GM18873 (cell line): Measurements from ENCODE around the gene RIMS3.

Experiments
- ATAC-seq: cut with Tn5 transposase; IDR thresholded peaks from one replicate; pipeline ENCODE4 v1.9.1; 2021; ENCODE audit warnings: mild to moderate bottlenecking, moderate library complexity, moderate number of reproducible peaks; ENCODE audit not compliant: unreplicated experiment, low FRiP score

RIMS3 gene

DNA sequence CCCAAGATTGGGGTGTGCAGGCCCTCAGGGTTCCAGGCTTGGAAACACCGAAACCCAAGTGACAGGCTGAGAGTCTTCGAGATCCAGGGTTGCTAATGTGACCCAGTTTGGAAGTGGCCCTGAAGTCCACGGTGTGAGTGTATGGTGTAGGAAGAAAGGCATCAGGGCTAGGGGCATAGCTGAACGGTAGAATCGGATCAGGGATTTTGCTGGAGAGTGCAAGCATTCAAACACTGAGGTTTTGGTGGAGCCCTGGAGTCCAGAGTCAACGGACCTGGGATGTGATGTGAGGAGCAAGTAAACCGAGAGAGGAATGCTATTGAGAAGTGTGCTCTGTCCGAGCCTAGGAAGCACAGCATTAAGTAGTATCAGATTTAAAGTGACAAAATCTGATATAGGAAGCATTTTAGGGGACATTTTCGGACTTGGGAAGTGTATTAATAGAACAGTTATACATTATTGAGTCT, 27.0 kb upstream of the RIMS3 start:
- no peak for ATAC-seq

DNA sequence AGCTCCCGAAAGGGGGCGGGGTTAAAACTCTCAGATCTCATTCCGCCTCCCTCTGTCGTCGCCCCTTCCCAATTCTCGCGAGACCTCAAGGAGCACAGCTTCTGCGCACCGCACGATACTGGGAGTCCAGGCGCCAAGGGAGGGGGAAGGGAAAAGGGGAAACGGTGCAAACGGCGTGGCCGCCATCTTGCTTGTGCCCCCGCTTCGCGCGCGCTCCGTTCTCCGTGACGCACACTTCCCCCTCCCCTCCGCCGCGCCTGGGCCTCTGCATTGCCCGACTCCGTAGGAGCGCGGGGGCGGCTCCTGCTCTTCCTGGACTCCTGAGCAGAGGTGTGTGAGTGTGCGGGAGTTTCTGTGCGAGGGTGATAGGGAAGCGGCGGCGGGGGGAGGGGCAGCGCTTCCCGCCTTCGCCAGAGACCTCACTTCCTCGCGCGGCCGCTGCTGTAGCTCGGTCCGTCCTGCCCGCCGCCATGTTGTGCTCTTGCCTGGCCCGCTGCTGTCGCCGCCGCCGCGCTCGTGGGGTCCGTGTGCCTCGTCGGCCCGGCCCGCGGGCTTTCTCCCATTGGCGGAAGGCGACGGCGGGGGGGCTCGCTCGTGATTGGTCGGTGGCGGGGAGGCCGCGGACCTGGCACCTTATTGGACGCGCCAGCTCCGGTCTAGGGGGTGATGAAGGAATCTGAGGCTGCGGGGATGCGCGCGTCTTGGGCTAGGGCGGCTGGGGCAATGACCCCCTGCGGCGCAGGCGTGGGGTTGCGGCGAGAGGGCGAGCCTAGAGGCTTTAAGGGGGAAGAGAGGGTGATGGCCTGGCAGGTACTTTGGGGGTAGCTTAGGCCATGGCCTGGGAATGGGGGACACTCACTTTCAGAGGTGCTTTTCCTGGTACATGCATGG, 26.3 kb upstream of the RIMS3 start, which contains the start of gene NFYC:
Gene NFYC, plus strand, starts transcription at position 167 of the 891 bp plus-strand sequence. CDS start 47,140 bp downstream, outside the sequence.
- ATAC-seq = peak; percentile 71

DNA sequence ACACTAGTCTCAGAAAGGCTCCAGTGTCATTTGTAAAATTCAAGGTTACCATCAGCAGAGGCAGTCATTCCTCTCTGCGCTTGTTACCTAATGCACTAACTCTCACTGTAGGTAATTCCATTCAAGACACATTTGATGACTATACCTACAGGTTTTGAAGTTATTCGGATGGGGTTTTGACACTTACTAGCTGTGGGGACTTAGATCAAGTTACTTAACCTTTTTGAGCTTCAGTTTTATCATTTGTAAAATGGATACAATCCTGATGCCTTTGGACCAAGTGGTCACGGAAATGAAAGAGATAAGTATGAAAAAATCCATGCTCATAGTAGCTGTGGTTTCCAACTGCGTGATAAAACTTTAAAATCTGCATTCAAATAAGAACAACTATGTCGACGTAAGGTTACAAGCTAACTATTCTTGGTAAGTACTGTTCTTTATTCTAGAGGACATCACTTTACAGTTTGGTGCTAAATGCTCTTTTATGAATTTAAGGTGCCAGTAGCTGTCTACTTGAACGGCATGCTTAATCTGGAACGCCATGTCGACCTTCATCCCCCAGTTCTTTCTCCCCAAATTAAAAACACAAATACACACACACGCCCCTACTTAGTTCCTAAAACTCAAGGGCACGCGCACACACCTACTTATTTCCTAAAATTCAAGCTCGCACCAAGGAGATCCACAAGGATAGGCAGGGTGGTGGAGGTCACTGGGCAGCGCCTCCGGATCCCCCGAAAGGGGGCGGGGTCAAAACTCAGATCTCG, 25.5 kb upstream of the RIMS3 start:
- ATAC-seq = no peak

DNA sequence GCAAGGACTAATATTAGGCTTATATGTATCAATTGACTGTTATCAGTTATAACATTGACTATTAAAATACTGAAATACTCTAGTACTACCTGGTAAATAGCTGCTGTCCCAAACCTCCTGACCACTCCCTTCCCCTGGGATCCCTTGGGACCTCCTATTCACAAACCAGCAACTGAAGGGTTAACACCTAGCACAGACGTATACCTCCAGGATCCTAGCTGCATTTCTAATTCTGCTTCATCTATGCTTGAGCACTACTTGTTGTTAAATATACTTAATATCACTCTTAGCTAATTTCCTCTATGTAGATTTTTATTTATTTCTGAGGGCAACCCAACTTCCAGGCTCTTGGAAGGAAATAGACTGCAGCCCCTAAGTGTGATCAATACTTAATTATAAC, 24.3 kb upstream of the RIMS3 start:
- no peak for ATAC-seq

GRCh38 chr1:40687661-40688060, 22.2 kb upstream of the RIMS3 start:
- no peak for ATAC-seq

DNA sequence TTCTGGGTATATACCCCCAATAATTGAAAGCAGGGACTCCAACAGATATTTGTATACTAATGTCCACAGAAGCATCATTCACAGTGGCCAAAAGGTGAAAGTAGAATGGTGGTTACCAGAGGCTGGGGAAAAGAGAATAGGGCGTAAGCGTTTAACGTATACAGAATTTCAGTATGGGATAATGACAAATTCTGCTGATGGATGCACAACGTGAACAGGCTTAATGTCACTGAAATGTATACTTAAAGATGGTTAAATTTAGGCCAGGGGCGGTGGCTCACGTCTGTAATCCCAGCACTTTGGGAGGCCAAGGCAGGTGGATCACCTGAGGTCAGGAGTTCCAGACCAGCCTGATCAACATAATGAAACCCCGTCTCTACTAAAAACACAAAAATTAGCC, 21.6 kb upstream of the RIMS3 start:
- no peak for ATAC-seq

- ATAC-seq = no peak
Measured at GRCh38 chr1:40684669-40685068, 19.2 kb upstream of the RIMS3 start.

DNA sequence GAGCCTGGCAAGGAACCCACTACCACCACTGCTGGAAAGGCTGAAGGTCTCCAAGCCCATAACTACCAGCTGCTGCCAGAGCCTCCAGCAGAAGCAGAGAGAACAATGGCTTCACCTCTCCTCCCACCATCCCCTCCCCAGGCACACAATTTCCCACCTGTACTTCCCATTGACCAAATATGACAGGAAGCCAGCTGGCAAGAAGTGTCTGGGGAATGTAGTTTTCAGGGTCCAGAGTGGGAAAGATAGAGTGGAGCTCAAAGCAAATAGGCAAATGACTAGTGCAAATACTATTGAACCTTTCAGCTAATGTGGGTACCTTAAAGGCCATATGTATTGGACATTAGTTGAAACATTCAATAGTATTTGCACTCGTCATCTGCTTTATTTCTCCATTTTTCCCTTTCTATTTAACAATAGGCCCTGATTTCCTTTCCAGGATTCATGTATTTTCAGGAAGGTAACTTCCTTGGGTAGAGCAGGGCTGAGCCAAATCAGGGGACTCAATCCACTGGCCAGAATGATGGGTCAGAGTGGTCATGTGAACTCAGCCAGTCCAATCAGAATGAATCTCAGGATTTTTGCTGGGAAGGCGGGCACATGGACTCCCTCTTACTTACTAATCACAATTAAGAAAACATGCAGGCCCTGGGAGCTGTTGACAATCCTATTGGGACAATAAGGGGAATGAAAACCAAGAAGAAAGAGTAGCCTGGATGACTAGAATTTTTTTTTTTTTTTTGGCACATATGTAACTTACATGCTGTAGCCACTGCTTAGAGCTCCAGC, 13.9 kb upstream of the RIMS3 start:
- ATAC-seq = no peak

GRCh38 chr1:40676501-40676900, 11.0 kb upstream of the RIMS3 start:
- no peak for ATAC-seq

- ATAC-seq = no peak
Measured at GRCh38 chr1:40673452-40673851, 8.0 kb upstream of the RIMS3 start.

DNA sequence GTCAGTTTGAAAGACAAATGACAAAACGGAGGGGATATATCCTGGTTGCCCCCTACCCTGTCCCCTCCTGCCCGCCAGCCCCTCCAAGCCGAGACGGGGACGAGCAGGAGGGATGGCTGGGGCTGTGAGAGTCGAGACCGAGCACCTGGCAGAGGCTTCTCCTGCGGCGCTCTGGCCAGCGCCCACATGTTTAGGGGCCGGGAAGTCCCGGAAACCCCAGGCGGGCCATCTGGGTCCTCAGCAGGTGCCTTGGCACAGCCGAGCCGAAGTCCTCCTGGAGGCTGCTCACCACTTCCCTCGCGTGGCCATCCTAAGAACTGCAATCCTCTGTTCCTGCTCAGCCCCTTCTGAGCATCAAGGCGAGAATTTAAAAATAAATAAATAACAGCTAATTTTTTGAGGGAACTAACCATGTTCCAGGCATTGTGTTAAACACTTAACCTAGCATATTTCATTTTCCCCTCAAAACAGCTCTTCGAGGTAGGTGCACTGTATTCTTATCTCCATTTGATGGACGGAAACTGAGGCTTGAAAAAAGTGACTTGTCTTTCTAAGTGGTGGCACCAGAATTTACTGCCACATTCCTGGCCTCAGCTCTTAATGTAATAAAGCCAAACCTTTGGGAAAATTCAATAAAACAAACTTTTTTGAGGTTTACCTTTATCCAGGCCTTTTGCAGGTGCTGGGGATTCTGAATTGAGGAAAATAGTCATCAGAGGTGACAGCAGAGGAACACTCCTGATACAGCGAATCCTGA, 3.5 kb upstream of the RIMS3 start:
- no peak for ATAC-seq

GRCh38 chr1:40664791-40665190, 691 bp downstream of the RIMS3 start:
- no peak for ATAC-seq

- no peak for ATAC-seq
Measured at GRCh38 chr1:40664167-40664537, 1.3 kb downstream of the RIMS3 start.

DNA sequence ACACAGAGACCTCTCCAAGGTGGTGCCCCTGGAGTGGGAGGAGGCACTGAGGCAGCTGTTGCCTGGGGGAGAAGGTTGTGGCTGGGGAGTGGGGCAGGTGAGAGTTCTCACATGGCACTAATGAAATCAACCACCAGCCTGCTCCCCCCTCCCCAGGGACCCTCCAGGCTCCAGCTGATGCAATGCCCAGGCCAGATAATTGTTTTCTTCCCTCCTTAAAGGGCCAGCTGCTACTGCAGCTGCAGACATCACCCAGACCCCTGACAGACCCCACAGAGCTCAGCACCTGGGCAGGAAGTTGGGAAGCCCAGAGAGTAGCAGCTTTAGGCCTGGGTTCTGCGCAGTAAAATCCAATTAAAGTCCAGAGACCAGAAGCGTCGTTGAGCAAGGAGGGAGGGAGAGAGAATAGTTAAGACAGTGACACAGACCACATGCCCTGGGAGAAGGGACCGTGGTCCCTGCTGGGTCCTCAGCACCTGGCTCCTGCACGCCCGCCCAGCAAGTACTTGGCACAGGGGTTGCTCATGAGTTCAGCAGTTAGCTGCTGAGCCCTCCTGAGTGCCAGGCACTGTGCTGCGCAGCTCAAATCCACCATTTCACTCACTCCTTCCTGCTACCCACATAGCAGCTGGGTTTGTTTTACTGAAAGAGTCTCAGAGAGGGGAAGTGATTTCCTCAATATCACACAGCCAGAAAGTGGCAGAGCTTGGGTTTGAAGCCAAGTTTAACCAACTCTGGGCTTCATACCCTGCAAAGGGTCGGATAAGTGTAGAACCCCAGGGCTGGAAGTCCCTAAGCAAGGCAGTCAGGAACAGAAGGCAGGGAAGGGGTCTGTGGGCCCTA, 1.9 kb downstream of the RIMS3 start:
- ATAC-seq = no peak

DNA sequence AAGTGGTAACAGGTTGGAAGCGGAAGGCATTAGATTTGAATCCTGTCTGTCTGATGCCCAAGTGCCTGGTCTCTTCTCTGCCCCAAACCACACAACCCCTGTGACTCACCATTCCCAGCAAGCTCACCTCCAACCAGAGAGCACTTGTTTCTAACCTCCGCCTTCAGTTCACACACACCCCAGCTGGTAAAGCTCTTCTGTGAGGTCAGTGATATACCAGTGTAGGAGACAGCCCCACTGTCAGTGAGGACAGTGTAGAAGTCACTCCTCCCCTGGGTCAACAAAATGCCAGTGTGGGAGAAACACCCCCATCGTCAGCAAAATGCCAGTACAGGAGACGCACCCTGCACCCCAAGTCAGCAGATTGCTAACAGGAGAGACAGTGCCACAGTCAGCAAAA, 2.6 kb downstream of the RIMS3 start:
- no peak for ATAC-seq

GRCh38 chr1:40662151-40662550, 3.3 kb downstream of the RIMS3 start:
- ATAC-seq = no peak

DNA sequence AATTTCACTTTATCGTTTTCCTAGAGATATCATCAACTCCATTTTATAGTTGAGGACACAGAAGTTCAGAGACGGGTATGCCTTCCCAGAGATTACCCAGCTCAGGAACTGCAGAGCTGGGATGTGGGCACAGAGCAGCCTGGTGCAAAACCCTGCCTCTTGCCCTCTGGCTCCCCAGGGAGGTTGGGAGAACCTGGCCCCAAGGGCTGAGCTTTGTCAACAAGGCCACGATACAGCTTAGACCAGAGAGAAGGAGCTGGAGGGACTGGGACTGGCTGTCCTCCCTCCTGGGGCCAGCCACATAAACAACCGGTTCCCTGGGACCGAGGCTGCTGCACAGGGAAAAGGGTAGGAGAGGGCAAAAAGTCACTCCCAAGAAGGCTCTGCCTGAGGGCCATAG, 3.8 kb downstream of the RIMS3 start:
- no peak for ATAC-seq

- no peak for ATAC-seq
Measured at GRCh38 chr1:40659649-40659947, 5.9 kb downstream of the RIMS3 start.
